ENCODE measurements around the gene PPHLN1. TPM values are rescaled to one million over a fixed set of nuclear protein-coding genes. Genes with fewer than 3 reads are reported as not detected.

Gene PPHLN1
- total and polyA plus RNA-seq, 2 of the 8 experiments (the other 6 are each of a cell fraction or from before 2014, with no cell fraction given): 34.3 to 71.6 TPM

- no peak for TF ChIP-seq CHD7 (IDR thresholded peaks at IDR 0.05; ENCODE audit: insufficient replicate concordance, low read length)
- TF ChIP-seq JUN (IDR thresholded peaks at IDR 0.05; ENCODE audit: low read depth, low read length): no peak
- TF ChIP-seq RXRA (IDR thresholded peaks at IDR 0.05; ENCODE audit: insufficient read depth, low read depth, low read length): no peak
- TF ChIP-seq BACH1 (IDR thresholded peaks at IDR 0.05; ENCODE audit: low read length): no peak
- TF ChIP-seq ASH2L (IDR thresholded peaks at IDR 0.05; ENCODE audit: low read length): no peak
- TF ChIP-seq GABPA (IDR thresholded peaks at IDR 0.05; ENCODE audit: borderline replicate concordance, insufficient read depth, low read length): no peak
- TF ChIP-seq SIRT6 (IDR thresholded peaks at IDR 0.05; ENCODE audit: low read length): no peak
- no peak for TF ChIP-seq TCF12 (IDR thresholded peaks at IDR 0.05; ENCODE audit: low read depth, low read length)
Observed at GRCh38 chr12:42361909-42362646, 36.1 kb downstream of the PPHLN1 start (continued).

Data from H1 (cell line).